GM18868 (cell line): ENCODE measurements around the gene CENPX.
A peak's percentile ranks its signal among the peaks of the same experiment; 100 is the strongest.

Experiments
- ATAC-seq: cut with Tn5 transposase; IDR thresholded peaks from one replicate; pipeline ENCODE4 v1.9.1; 2021; ENCODE audit warnings: mild to moderate bottlenecking, moderate library complexity; ENCODE audit not compliant: unreplicated experiment

Gene CENPX

GRCh38 chr17:82025401-82026107 is 2.9 kb upstream of the CENPX start:
- no peak for ATAC-seq

DNA sequence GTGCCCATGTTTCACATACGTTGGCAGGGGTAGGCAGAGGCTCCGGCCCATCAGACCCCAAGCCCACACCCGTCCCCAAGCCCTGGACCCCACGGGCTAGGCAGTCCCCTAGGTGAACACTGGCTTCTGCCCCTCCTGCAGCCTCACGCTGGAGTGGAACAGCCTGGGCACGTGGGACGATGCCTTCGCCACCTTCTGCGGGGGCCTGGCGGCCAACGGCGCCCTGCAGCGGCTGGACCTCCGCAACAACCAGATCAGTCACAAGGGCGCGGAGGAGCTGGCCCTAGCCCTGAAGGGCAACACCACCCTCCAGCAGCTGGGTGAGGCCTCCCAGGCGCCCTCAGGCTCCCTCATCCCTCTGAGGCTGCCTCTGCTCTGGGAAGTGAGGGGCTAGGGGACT is 2.2 kb upstream of the CENPX start:
- ATAC-seq: no peak

DNA sequence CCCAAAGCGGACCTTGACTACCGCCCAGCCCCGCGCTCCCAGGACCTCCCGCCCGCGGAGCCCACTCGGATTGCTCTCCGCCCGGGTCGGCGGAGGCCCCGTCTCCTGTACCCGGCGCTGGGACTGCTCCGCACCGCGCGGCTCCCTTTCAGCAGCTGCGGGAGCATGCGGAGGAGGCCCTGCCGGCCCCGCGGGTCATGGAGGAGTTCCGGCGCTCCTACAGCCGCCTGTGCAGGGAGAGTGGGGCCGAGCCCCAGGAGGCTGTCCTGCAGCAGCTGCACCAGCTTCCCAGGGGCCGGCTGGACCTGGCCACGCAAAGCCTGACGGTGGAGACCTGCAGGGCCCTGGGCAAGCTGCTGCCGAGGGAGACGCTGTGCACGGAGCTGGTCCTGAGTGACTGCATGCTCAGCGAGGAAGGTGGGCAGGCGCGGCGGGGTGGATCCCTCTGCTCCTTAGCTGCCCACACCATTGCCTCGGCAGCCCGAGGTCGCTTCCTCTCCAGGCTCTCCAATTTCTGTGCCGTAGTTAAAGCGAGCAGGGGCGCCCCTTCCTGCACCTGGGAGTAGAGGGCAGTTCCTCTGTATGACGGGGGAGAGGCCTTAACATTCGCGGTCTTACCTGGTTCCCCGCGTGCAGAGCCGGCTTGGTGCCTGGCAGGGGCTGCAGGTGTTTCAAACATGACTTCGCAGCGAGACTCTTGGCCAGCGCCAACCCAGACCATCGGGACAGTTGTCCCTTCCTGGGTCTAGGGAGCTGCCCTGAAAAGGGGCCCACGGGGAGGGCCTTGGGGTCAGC is 966 bp upstream of the CENPX start:
- ATAC-seq: no peak

GRCh38 chr17:82022981-82023446 is 336 bp upstream of the CENPX start, which contains the start of gene LRRC45:
Gene LRRC45, plus strand, starts transcription at chr17:82023305. Its CDS starts 339 bp downstream, at chr17:82023644.
- ATAC-seq: peak; percentile 88

GRCh38 chr17:82021900-82022309 is 773 bp downstream of the CENPX start:
- no peak for ATAC-seq

- ATAC-seq: no peak
These were observed 1.4 kb downstream of the CENPX start for GRCh38 chr17:82021107-82021899.

- ATAC-seq: no peak
These were observed 2.0 kb downstream of the CENPX start for GRCh38 chr17:82020572-82021106.

DNA sequence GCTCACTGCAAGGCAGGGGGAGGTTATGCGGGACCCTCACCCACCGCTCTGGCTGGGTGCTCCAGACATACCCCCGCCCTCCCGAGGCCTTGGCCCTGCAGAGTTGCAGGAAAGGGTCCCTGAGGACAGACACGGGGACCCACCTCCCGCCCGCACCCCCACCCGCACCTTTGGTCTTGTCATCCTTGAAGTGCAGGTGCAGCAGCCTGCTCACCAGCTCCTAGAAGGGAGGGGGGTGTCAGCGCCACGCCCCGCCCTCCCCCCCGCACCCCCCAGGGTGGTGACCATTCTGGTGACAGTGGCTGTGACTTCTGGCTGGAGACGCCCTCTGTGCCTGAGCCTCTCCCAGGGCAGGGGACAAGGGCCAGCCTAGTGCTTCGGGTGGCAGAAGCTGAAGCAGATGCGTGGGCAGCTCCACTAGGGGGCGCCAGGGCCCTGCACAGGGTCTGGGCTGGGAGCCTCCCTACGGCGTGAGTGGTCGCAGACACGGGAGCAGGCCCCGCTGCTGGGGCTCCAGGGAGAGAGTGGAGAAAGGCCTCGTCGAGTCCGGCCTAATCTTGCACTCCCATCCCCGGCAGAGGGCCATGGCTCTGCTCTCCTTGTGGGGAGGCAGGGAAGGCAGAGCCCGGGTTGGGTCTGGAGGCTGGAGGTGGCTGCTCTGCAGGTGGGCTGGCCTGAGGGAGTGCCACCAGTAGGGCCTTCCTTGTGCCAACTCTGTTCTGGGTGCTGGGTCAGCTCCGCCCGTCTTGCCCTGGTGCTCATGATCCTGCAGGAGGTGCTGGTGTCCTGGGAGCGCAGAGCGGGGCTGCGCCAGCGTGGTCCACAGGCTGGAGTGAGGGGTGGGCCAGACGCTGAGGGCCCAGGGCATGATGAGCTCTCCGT is 2.7 kb downstream of the CENPX start:
- no peak for ATAC-seq

DNA sequence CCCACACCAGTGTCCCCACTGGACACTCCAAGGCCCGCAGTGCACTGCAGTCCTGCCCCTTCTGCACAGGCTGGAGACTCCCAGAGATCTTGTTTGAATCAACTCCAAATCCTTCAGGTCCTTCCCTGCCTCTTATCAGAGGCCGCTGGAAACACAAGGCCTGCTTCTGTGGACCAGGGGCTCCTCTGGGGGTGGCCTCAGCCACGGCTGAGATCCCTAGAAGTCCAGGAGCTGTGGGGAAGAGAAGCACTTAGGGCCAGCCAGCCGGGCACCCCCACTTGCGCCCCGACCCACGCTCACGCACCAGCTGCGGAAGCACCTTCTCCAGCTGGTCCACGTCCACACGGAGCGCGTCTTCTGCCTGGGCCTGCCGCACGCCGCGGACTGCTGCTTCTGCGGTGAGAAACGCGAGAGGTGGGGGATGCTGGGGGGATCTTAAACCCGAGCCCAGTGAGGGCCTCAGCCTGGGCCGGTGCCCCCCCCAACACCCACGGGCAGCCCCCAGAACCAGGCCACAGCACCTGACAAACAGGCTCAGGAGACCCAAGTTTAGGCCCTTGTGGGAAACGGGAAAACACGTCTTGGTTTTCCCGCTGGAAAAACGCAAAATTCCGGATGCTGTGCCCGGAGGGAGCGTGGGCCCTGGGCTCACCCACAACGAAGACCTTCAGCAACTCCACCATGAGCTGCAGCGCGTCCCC is 3.5 kb downstream of the CENPX start:
- ATAC-seq: no peak

- ATAC-seq: no peak
These were observed 4.3 kb downstream of the CENPX start for GRCh38 chr17:82018152-82018988.

DNA sequence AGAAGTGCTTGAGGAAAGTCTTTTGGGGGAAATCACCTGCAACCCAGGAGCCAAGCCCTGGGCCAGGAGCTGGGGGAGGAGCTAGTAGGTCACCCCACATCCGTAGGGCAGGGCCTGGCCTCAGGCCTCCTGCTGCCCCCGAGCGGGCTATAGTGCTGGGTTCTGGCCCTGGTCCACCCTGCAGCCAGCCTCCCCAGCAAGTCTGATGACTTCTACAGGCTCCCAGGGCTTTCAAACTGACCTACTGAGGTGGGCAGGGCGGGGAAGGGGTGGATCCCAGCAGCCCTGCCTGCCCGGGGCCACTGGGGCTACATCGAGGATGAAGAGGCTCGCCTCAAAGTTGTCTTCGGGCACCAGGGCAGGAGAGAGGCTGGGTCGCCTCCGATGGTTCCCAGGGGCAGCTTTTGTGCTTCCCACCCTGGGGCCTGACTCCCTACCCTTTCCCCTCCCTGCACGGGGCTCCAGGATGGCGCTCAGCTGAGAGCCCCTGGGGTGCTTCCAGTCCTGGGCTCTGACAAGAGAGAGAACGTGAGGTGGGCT is 5.0 kb downstream of the CENPX start:
- no peak for ATAC-seq

GRCh38 chr17:82016875-82017459 is 5.7 kb downstream of the CENPX start:
- ATAC-seq: no peak

- no peak for ATAC-seq
These were observed 6.4 kb downstream of the CENPX start for GRCh38 chr17:82016061-82016874.

GRCh38 chr17:82015311-82015971 is 7.2 kb downstream of the CENPX start:
- no peak for ATAC-seq

GRCh38 chr17:82014971-82015310 is 7.7 kb downstream of the CENPX start:
- ATAC-seq: no peak

- no peak for ATAC-seq
These were observed 8.2 kb downstream of the CENPX start for GRCh38 chr17:82014432-82014831.
